Choroid plexus epithelial cell (primary cell): ENCODE results near the gene TIPARP.

Source experiments
- DNase-seq: peaks from one replicate; pipeline ENCODE4 v3.0.0-alpha.2; 2010; ENCODE audit warnings: low read depth
- H3K4me3 ChIP-seq: 2 replicates; pipeline ENCODE4 v1.5.1; 2011; ENCODE audit warnings: low read depth, mild to moderate bottlenecking, control low read depth, low read length, moderate library complexity
- TF ChIP-seq, protein P1 (sequence below): conservative IDR thresholded peaks from 2 replicates; pipeline ENCODE4 v1.5.1; 2011; ENCODE audit warnings: low read depth, mild to moderate bottlenecking, control low read depth, inconsistent platforms, low read length, moderate library complexity

Gene TIPARP

DNA sequence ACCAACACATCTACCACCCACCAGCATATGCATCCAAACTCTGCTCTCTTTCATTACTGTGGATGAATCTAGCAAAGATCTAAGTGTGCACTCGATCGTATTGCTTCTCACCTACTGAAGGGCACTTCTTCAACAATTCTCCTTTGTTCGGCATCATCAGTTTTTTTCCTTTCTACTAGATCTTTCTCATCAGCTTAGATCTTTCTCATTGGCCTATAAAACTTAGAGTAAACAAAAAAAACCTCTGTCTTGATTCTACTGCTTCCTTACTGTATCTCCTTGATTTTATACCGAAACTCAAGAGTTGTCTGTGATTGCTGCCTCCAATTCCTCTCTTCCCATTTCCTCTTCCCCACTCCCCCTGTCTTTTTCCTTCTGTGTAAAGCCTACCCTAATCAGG lies 36.1 kb upstream of the TIPARP start:
- DNase-seq: no peak
- H3K4me3 ChIP-seq: no peak overlapping the region
- TF ChIP-seq, protein P1, sequence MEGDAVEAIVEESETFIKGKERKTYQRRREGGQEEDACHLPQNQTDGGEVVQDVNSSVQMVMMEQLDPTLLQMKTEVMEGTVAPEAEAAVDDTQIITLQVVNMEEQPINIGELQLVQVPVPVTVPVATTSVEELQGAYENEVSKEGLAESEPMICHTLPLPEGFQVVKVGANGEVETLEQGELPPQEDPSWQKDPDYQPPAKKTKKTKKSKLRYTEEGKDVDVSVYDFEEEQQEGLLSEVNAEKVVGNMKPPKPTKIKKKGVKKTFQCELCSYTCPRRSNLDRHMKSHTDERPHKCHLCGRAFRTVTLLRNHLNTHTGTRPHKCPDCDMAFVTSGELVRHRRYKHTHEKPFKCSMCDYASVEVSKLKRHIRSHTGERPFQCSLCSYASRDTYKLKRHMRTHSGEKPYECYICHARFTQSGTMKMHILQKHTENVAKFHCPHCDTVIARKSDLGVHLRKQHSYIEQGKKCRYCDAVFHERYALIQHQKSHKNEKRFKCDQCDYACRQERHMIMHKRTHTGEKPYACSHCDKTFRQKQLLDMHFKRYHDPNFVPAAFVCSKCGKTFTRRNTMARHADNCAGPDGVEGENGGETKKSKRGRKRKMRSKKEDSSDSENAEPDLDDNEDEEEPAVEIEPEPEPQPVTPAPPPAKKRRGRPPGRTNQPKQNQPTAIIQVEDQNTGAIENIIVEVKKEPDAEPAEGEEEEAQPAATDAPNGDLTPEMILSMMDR: no peak

- TF ChIP-seq, protein P1: no peak
- DNase-seq: no peak
- H3K4me3 ChIP-seq: no peak overlapping the region
These were observed 34.9 kb upstream of the TIPARP start for GRCh38 chr3:156639414-156640023.

- TF ChIP-seq, protein P1: no peak
- DNase-seq: no peak
- H3K4me3 ChIP-seq: no peak overlapping the region
These were observed 32.8 kb upstream of the TIPARP start for GRCh38 chr3:156641618-156641975.

GRCh38 chr3:156642750-156643728 lies 31.4 kb upstream of the TIPARP start:
- TF ChIP-seq, protein P1: peak; percentile 16
- peak; percentile 56 for DNase-seq
- H3K4me3 ChIP-seq: peak overlapping the region; percentile 37

DNA sequence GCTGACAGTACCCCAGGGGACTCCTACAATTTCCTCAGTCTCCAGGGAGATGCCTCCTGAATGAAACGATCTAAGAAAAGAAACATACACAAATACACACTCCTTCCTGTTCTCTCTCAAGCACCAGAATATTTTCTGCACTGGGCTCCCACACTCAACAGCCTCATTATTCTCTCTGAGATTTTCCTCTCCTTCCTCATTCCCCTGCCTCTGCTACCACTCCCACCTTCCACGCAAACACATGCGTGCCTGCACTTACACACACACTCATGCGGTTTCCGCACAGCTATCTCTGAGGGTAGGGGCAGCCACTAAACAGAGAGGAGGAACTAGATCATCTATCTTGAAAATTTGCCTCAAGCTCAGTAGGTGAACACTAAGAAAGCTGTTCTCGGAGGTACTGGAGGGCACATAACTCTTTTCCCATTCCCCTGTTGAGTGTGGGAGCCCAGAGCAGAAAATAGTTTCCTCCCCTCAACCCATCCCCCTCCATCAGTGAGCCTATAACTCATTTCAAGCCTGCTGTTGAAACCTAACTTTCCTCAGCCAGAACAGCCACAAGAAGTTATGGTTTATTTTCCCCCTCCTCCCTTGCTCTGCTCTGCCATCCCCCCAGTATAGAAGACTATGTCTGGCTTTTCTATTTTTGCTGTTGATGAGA lies 30.5 kb upstream of the TIPARP start:
- TF ChIP-seq, protein P1: no peak
- peak; percentile 62 for DNase-seq
- peak overlapping the region; percentile 37 for H3K4me3 ChIP-seq

DNA sequence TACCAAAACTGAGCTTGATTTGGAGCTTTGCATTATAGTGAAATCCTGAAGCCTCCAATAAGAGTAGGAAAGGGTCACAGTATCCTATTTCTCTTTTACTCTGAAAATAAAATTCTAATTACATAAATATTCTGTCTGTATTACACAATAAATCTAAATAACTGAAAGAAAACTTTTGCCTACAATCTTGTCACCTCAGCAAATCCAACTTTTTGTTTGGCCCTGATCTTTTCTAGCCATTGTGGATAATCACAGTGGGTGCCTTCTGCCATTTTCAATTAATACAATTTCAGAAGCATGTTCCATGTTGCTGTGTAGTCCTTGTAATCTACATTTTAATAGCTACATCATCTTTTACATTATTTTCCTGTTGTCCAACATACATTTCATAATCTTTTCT lies 29.4 kb upstream of the TIPARP start:
- DNase-seq: no peak

More for the DNA sequence above, 29.4 kb upstream of the TIPARP start:
- no peak overlapping the region for H3K4me3 ChIP-seq
- TF ChIP-seq, protein P1: no peak
